ENCODE results near the gene ELAC2. TPM values are rescaled to one million over a fixed set of nuclear protein-coding genes. Genes with fewer than 3 reads are reported as not detected.

Gene ELAC2
- total and polyA plus RNA-seq, 2 of the 8 experiments (the other 6 are each of a cell fraction or from before 2014, with no cell fraction given) = 91.6 to 127 TPM

DNA sequence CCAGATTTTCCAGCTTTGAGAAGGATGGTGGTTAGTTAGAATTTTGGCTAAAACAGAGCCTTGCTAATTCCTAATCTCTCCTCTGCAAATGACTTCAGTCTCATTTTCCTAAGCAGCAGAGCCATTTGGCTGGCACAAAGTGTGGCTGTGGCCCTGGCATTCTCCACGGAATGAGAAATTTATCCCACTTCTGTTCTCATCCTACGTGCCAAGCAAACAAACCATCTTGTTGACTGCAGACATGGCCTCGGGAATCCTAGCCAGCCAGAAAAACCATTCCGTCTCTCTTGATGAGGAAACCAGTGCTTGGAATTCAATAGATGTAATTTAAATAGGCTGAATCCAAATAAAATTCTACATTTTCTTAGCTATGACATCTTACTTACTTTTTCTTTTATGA lies 34.1 kb upstream of the ELAC2 start:
- H3K4me3 ChIP-seq (ENCODE audit: extremely low read depth in 1 of 4, insufficient read depth in 2 of 4, low read depth in 3 of 4, low read length in 4 of 4) = no peak overlapping the region
- H3K79me1 ChIP-seq (ENCODE audit: low read depth, low read length) = no peaks in the 10 kb centered on the region
- H2AFZ ChIP-seq (ENCODE audit: low read length) = no peak overlapping the region
- no peak overlapping the region for H3K27ac ChIP-seq (ENCODE audit: low read depth, low read length)
- no peak overlapping the region for H2BK12ac ChIP-seq (ENCODE audit: low read depth, low read length)
- no peak for TF ChIP-seq EZH2 (IDR thresholded peaks at IDR 0.05; ENCODE audit: low read depth, low read length, severe bottlenecking)
- no peak for TF ChIP-seq CREB1 (IDR thresholded peaks at IDR 0.05)
- TF ChIP-seq SP1 (IDR thresholded peaks at IDR 0.05; ENCODE audit: low read depth, low read length) = no peak
- no peak for TF ChIP-seq JUND (IDR thresholded peaks at IDR 0.05; ENCODE audit: low read length)
- no peak for TF ChIP-seq BACH1 (IDR thresholded peaks at IDR 0.05; ENCODE audit: low read length)
- no peak for TF ChIP-seq POLR2A (IDR thresholded peaks at IDR 0.05; ENCODE audit: control extremely low read depth in 1 of 2, low read depth in 2 of 2, low read length in 2 of 2)
- TF ChIP-seq SP4 (IDR thresholded peaks at IDR 0.05; ENCODE audit: low read length) = no peak
- TF ChIP-seq MAFK (IDR thresholded peaks at IDR 0.05; ENCODE audit: low read depth, low read length) = no peak
- TF ChIP-seq SIX5 (IDR thresholded peaks at IDR 0.05; ENCODE audit: low read depth, low read length) = no peak
- no peak for TF ChIP-seq CHD2 (IDR thresholded peaks at IDR 0.05; ENCODE audit: low read length)
- no peak for TF ChIP-seq GABPA (IDR thresholded peaks at IDR 0.05; ENCODE audit: borderline replicate concordance, insufficient read depth, low read length)
- TF ChIP-seq BCL11A (IDR thresholded peaks at IDR 0.05; ENCODE audit: low read depth in 2 of 2, low read length in 2 of 2) = no peak
- no peak for TF ChIP-seq POLR2AphosphoS5 (IDR thresholded peaks at IDR 0.05; ENCODE audit: low read depth, low read length)
- no peak for TF ChIP-seq POU5F1 (IDR thresholded peaks at IDR 0.05; ENCODE audit: low read depth, low read length)
- no peak for TF ChIP-seq TCF12 (IDR thresholded peaks at IDR 0.05; ENCODE audit: low read depth, low read length)
- H3K18ac ChIP-seq (ENCODE audit: extremely low read depth, low read length) = no peak overlapping the region
- no peaks in the 10 kb centered on the region for H3K79me2 ChIP-seq (ENCODE audit: control insufficient read depth in 1 of 2, insufficient read depth in 2 of 2, low read length in 2 of 2)
- no peak overlapping the region for H4K8ac ChIP-seq (ENCODE audit: extremely low read depth, insufficient read depth, low read length)
- H3K14ac ChIP-seq (ENCODE audit: insufficient read length) = no peak overlapping the region
- H2BK5ac ChIP-seq (ENCODE audit: low read depth, low read length) = no peak overlapping the region
- H3K9me3 ChIP-seq (ENCODE audit: insufficient read depth in 2 of 2, low read depth in 1 of 2, low read length in 1 of 2) = no peaks in the 10 kb centered on the region
- FAIRE-seq = no peak
- no peaks in the 10 kb centered on the region for H3K4me1 ChIP-seq (replicated peaks in 1 of 4; ENCODE audit: control insufficient read depth in 3 of 4, insufficient read depth in 4 of 4, low read length in 3 of 4)
- H3K4me2 ChIP-seq (ENCODE audit: insufficient read depth in 1 of 2, low read depth in 2 of 2, low read length in 2 of 2) = no peak overlapping the region
- H3K23ac ChIP-seq (ENCODE audit: insufficient read length) = no peak overlapping the region
- no peaks in the 10 kb centered on the region for H3K23me2 ChIP-seq (ENCODE audit: low read depth, low read length)
- no peak overlapping the region for H3K4ac ChIP-seq (replicated peaks; ENCODE audit: insufficient read length, low read depth, low read length)
- no peak overlapping the region for H2BK120ac ChIP-seq (replicated peaks; ENCODE audit: low read depth, low read length)
- no peak overlapping the region for H3K56ac ChIP-seq (replicated peaks; ENCODE audit: insufficient read length, low read depth, low read length)
- DNase-seq (ENCODE audit: low read depth in 1 of 2, low spot score in 2 of 2) = no peak
- H2AK5ac ChIP-seq (ENCODE audit: low read depth, low read length) = no peak overlapping the region
- no peaks in the 10 kb centered on the region for H3K27me3 ChIP-seq (replicated peaks in 1 of 4; ENCODE audit: control insufficient read depth in 3 of 4, extremely low read depth in 1 of 4, insufficient read depth in 3 of 4, low read length in 3 of 4)
- H3K36me3 ChIP-seq (ENCODE audit: control insufficient read depth in 2 of 4, insufficient read depth in 4 of 4, low read length in 3 of 4) = no peaks in the 10 kb centered on the region
- no peaks in the 10 kb centered on the region for H4K20me1 ChIP-seq (replicated peaks in 1 of 2; ENCODE audit: control insufficient read depth in 1 of 2, insufficient read depth in 2 of 2, low read length in 2 of 2)
- WGBS, 2 experiments (ENCODE audit: extremely low coverage in 1 of 2, insufficient coverage in 1 of 2, insufficient read length in 1 of 2, insufficient replicate concordance in 2 of 2, low coverage in 1 of 2, low lambda C conversion rate in 2 of 2, missing lambda C conversion rate in 1 of 2) = 95% methylated on average over 4 of the region's 4 CpGs; no CpG with 5 or more reads in 1 of the 2 experiments
- H4K91ac ChIP-seq (replicated peaks; ENCODE audit: insufficient read length, low read length) = no peak overlapping the region
- POLR2A ChIA-PET (ENCODE audit: partially characterized antibody) = no interaction called here
- H2BK15ac ChIP-seq (ENCODE audit: low read length) = no peak overlapping the region
- no peak overlapping the region for H2BK20ac ChIP-seq (ENCODE audit: low read length)
- H4K5ac ChIP-seq (ENCODE audit: insufficient read length, low read depth, low read length) = no peak overlapping the region
- CTCF ChIA-PET (ENCODE audit: partially characterized antibody) = interaction anchor here (7.4 kb wide), 1 partner anchor 21 kb away, joined by 52 read pairs; no protein-coding TSS in a partner anchor
- H3K9ac ChIP-seq (replicated peaks in 1 of 4; ENCODE audit: extremely low read depth in 1 of 4, low read depth in 3 of 4, low read length in 3 of 4) = no peak overlapping the region

Data from H1 (cell line).